HepG2 (cell line): Measurements from ENCODE around the gene HNRNPUL2. TPM values are rescaled to one million over a fixed set of nuclear protein-coding genes. Genes with fewer than 3 reads are reported as not detected.

Experiments used
- ATF1 ChIP-seq: IDR thresholded peaks from 2 replicates; pipeline ENCODE4 v1.6.1; 2016; ENCODE audit warnings: mild to moderate bottlenecking, control low read depth
- ATF6 ChIP-seq: sonication (generic); formaldehyde crosslinking; conservative IDR thresholded peaks from 2 replicates; pipeline ENCODE4 v1.4.0; 2020; ENCODE audit warnings: missing genetic modification reagents
- FOXC1 ChIP-seq: sonication (generic); formaldehyde crosslinking; IDR thresholded peaks from 2 replicates; pipeline ENCODE4 v1.8.0; 2022; ENCODE audit warnings: mild to moderate bottlenecking, missing genetic modification reagents, borderline replicate concordance
- IKZF4 ChIP-seq: sonication (generic); formaldehyde crosslinking; IDR thresholded peaks from 2 replicates; pipeline ENCODE4 v1.5.1; 2020; ENCODE audit warnings: borderline replicate concordance, mild to moderate bottlenecking, low read depth, missing genetic modification reagents; ENCODE audit errors: not compliant biosample characterization
- NCOA2 ChIP-seq: sonication (generic); formaldehyde crosslinking; IDR thresholded peaks from 2 replicates; pipeline ENCODE4 v1.8.0; 2022; ENCODE audit warnings: inconsistent platforms
- NFATC3 ChIP-seq: sonication (generic); formaldehyde crosslinking; IDR thresholded peaks from 2 replicates; pipeline ENCODE4 v1.5.1; 2020; ENCODE audit warnings: mild to moderate bottlenecking, missing genetic modification reagents
- PBX3 ChIP-seq: sonication (generic); formaldehyde crosslinking; IDR thresholded peaks from 2 replicates; pipeline ENCODE4 v1.8.1; 2023; ENCODE audit warnings: missing genetic modification reagents, inconsistent platforms, borderline replicate concordance
- PHF21A ChIP-seq: sonication (generic); formaldehyde crosslinking; IDR thresholded peaks from 2 replicates; pipeline ENCODE4 v1.5.0; 2020; ENCODE audit warnings: mild to moderate bottlenecking, missing genetic modification reagents
- POLR2A ChIP-seq, 2 experiments: IDR thresholded peaks; 2 replicates each; pipeline ENCODE4 v1.6.1; 2011; ENCODE audit warnings: low read depth in 2 of 2, low read length in 2 of 2, mild to moderate bottlenecking in 1 of 2, moderate library complexity in 1 of 2; ENCODE audit not compliant: insufficient read depth in 1 of 2
- UBTF ChIP-seq: sonication (generic); formaldehyde crosslinking; IDR thresholded peaks from 2 replicates; pipeline ENCODE4 v1.4.0; 2020; ENCODE audit warnings: mild to moderate bottlenecking, missing genetic modification reagents
- ZBED4 ChIP-seq: sonication (generic); formaldehyde crosslinking; IDR thresholded peaks from 2 replicates; pipeline ENCODE4 v1.4.0; 2020; ENCODE audit warnings: missing genetic modification reagents, borderline replicate concordance
- ZNF263 ChIP-seq: sonication (generic); formaldehyde crosslinking; IDR thresholded peaks from 2 replicates; pipeline ENCODE4 v1.4.0; 2020; ENCODE audit warnings: missing genetic modification reagents
- ZNF292 ChIP-seq: sonication (generic); formaldehyde crosslinking; IDR thresholded peaks from 2 replicates; pipeline ENCODE4 v1.8.1; 2022; ENCODE audit warnings: mild to moderate bottlenecking, low read depth, missing genetic modification reagents, borderline replicate concordance
- ZNF451 ChIP-seq: sonication (generic); formaldehyde crosslinking; IDR thresholded peaks from 2 replicates; pipeline ENCODE4 v1.5.0; 2020; ENCODE audit warnings: mild to moderate bottlenecking, missing genetic modification reagents
- ZNF557 ChIP-seq: sonication (generic); formaldehyde crosslinking; IDR thresholded peaks from 2 replicates; pipeline ENCODE4 v1.4.0; 2020; ENCODE audit warnings: missing genetic modification reagents
- ZNF574 ChIP-seq: sonication (generic); formaldehyde crosslinking; IDR thresholded peaks from 2 replicates; pipeline ENCODE4 v1.4.0; 2020; ENCODE audit warnings: missing genetic modification reagents
- polyA plus RNA-seq, 8 experiments: library from polyadenylated mRNA; depleted of rRNA in 3 of 8; stranded (reverse) in 7 of 8; unstranded in 1 of 8; fragments of >200 nt; fragmentation: Illumina TruSeq in 4 of 8; extraction: Trizol in 4 of 8; gene quantifications; 2 replicates each; pipeline versions ENCODE4 v1.2.1 to v1.2.3, GENCODE V29; 2011 to 2016; ENCODE audit warnings: low read depth in 4 of 8, missing spikeins in 1 of 8, mixed read lengths in 1 of 8; ENCODE audit not compliant: insufficient read depth in 1 of 8
- total RNA-seq, 5 experiments: library from RNA; depleted of rRNA; stranded (reverse); fragments of >200 nt; fragmentation: Illumina TruSeq; extraction: Trizol; gene quantifications; 2 replicates each; pipeline ENCODE4 v1.2.3, GENCODE V29; 2016; ENCODE audit warnings: low read depth in 1 of 5

HNRNPUL2 gene
- total and polyA plus RNA-seq, 2 of the 13 experiments (the other 11 are each of a cell fraction or from before 2014, with no cell fraction given): 8.4 to 9.6 TPM

- TF ChIP-seq ATF1: no peak
- TF ChIP-seq NCOA2: no peak; the same call in 1 of the 2 replicates
- no peak for TF ChIP-seq ATF6 (CRISPR knock-in tag)
- TF ChIP-seq FOXC1 (CRISPR knock-in tag): no peak
- TF ChIP-seq IKZF4 (CRISPR knock-in tag): no peak
- no peak for TF ChIP-seq PBX3 (CRISPR knock-in tag)
- TF ChIP-seq ZNF263: 0 out of 2 replicates have a peak, but pooled peaks have one; percentile 24
- TF ChIP-seq UBTF (CRISPR knock-in tag): no peak
- peak; percentile 59 for TF ChIP-seq ZNF574
- no peak for TF ChIP-seq NFATC3 (CRISPR knock-in tag)
- no peak for TF ChIP-seq ZBED4 (CRISPR knock-in tag)
- no peak for TF ChIP-seq ZNF557 (CRISPR knock-in tag)
- TF ChIP-seq ZNF451 (CRISPR knock-in tag): no peak
- TF ChIP-seq ZNF292 (CRISPR knock-in tag): no peak
- TF ChIP-seq POLR2A (IDR thresholded peaks at IDR 0.05; ENCODE audit: insufficient read depth in 1 of 2, low read depth in 2 of 2, low read length in 2 of 2): 0 out of 4 replicates have a peak, but pooled peaks of 1 of the 2 experiments have one; percentile 14
- TF ChIP-seq PHF21A (CRISPR knock-in tag): peak; percentile 37; the same call in 1 of the 2 replicates
Measured at GRCh38 chr11:62669420-62670161, 57.7 kb downstream of the HNRNPUL2 start (continued).
